GM12874 (cell line): ENCODE results near the gene PUM2.

ENCODE experiments used
- TF ChIP-seq, protein P1 (sequence below): IDR thresholded peaks from 2 replicates; pipeline ENCODE4 v1.5.1; 2011; ENCODE audit warnings: low read depth, mild to moderate bottlenecking, control low read depth, low read length, moderate library complexity; ENCODE audit not compliant: insufficient read depth

Gene PUM2

DNA sequence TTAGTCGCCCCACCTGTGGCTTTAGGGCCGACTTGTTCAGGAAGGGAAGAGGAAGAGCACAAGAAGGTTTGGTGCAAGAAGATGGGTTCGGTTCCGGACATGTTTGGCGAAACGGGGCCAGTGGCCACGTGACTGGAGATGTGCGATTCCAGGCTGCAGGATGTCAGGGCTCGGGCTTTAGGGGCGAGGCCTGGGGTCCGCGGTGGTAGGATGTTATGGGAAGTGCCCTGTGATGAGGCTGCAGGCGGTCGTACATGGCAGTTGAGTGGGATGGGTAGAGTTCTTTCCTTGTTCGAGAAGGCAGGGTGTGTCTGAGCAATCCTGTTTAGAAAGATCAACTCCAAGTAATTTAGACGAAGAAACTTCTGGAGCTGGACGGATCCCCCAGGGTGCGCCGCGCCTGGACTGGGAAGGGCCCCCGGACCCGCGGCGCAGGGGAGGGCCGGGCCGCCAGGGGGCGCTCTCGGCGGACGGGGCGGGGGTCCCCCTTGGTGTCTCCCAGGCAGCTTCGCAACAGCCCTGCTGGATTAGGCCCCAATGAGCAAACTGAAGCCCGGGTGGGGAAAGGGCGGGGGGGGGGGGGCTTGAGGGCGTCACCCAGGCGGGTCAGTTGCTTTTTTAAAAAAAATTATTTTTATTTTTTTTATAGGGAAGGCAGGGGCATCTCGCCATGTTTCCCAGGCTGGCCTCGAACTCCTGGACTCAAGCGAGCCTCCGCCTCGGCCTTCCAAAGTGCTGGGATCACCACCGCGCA lies 108.5 kb downstream of the PUM2 start:
- TF ChIP-seq, protein P1, sequence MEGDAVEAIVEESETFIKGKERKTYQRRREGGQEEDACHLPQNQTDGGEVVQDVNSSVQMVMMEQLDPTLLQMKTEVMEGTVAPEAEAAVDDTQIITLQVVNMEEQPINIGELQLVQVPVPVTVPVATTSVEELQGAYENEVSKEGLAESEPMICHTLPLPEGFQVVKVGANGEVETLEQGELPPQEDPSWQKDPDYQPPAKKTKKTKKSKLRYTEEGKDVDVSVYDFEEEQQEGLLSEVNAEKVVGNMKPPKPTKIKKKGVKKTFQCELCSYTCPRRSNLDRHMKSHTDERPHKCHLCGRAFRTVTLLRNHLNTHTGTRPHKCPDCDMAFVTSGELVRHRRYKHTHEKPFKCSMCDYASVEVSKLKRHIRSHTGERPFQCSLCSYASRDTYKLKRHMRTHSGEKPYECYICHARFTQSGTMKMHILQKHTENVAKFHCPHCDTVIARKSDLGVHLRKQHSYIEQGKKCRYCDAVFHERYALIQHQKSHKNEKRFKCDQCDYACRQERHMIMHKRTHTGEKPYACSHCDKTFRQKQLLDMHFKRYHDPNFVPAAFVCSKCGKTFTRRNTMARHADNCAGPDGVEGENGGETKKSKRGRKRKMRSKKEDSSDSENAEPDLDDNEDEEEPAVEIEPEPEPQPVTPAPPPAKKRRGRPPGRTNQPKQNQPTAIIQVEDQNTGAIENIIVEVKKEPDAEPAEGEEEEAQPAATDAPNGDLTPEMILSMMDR: peak; percentile 65

GRCh38 chr2:20236496-20236895 lies 114.1 kb downstream of the PUM2 start:
- TF ChIP-seq, protein P1: no peak

DNA sequence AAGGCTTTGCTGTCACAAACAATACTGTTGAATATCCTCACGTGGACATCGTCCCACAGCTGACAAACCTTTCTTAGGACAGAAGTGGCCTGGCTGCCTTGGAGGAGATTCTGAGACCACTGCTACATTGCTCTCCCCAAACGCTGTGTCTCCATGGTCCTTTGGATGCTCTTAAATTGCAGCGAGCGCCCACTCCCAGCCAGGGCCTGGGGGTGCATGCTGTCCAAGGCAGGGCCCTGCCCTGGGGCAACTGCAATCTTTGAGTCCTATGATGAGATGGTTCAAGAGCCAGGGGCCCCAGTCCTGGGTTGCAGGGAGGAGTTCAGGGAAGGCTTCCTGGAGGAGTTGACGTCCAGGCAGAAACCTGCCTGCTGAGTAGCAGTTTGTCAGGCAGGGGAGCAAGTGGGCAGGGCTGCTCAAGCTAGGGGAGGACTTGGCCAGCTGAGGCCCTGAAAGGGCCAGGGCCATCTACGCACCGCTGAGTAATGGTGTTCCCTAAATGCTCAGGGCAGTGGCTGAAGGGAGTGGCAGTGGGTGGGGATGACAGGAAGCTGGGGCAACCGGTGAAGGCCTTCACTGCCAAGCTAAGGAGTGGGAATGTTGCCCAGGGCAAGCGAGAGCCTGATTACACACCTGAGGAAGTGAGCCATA lies 114.9 kb downstream of the PUM2 start:
- TF ChIP-seq, protein P1: no peak

DNA sequence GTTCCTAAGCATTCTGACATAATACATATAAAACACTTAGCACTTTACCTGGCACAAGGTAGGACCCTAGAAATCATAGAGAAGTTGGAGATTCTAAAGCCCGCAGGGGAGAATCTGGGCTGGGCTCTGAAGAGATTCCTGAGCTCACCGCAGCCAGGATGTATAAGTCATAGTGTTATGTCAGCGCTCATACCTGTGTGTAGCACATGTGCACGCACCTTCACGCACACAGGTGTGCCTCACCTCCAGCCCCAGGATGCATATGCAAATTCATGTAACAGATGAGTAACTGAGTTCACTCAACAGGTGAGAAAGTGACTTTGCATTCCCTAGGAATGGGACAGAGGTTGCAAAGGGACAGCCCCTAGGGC lies 117.8 kb downstream of the PUM2 start:
- TF ChIP-seq, protein P1: no peak

DNA sequence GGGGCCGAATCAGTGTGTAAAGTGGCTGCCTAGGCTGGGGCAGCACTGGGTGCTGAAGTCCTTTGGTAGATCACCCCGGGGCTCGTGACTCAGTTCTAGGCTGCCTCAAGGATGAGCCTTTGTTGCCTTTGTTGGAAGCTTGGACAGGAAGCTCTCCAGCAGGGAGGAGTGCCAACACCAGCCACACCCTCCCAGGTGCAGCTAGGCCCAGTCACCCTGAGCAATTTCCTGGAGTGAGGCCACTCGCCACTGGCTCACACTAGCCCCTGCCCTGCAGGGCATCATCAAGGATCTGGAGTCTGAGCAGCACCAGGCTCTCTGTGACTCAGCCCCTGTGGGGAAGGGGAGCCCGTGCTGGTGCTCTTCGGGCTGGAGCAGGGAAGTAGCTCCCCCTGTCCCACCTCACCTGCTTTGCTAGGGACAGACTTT lies 119.0 kb downstream of the PUM2 start:
- TF ChIP-seq, protein P1: no peak

DNA sequence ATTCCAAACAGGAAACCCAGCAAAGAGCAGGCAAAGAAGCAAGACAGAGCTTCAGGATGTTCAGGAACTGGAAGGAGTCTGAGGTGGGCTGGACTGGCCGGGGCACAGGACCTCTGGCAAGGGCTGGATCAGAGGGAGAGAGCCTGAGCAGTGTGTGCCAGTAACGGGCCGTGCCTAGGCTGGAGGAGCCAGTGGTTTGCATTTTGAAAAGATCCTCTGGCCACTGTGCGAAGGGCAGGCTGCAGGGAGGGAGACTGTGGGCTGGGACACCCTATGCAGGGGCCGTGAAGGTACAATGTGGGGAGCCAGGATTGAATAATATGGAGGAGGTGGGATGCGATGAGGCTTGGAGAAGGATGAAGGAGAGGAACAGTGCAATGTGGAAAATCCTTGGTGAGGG lies 119.5 kb downstream of the PUM2 start:
- TF ChIP-seq, protein P1: no peak

DNA sequence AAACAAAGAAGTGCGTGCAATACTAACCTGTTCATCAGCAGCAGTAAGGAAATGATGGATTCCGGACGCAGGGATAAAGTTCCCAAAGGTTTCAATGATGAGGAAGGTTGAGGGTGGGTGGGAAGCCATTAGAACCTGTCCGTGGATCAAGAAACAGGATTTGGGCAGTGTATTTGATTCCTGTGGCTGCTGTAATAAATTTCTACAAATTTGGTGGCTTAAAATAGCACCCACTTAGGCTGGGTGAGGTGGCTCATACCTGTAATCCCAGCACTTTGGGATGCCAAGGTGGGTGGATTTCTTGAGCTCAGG lies 120.6 kb downstream of the PUM2 start:
- TF ChIP-seq, protein P1: no peak
